ENCODE measurements around the gene SRSF1. TPM values are rescaled to one million over a fixed set of nuclear protein-coding genes. Genes with fewer than 3 reads are reported as not detected.
"Not testable (repeated sequence)": the region's sequence is repeated elsewhere in the genome, so short reads cannot be mapped to it uniquely, and the experiment has no call there.

Gene SRSF1
- total RNA-seq, 1 donor from 2014 or later = 92.4 TPM

DNA sequence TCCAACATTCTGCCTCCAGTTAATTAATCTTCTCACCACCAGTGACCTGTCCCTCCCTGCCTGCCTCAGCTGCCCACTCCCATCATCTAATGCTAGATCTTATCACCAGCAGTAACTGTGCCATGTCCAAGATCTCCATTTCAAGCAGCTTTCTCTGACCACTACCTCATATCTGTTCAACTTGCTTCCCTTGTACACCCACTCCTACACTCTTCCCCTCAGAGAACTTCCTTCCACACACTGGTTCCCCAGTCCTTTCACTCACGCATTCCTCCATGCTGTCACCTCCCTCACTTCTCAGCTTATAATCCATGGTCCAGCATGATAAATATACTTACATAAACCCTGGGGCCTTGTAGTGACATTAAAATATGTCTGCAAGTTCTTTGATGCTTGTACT is 44.4 kb upstream of the SRSF1 start:
- Histone ChIP-seq H3K27me3 (ENCODE audit: low read depth) (peaks cover 7% of the 10 kb centered on the region), H3K27ac (replicated peaks) (no peak overlapping the region), H3K9me3 (replicated peaks) (no peaks in the 10 kb centered on the region), H3K4me1 (peaks cover 13% of the 10 kb centered on the region), H3K4me3 (no peak overlapping the region), H3K36me3 (no peaks in the 10 kb centered on the region)
- intact Hi-C loops (cut with micrococcal nuclease) = no loop called here
- no peak for DNase-seq
- TF ChIP-seq, protein P1, sequence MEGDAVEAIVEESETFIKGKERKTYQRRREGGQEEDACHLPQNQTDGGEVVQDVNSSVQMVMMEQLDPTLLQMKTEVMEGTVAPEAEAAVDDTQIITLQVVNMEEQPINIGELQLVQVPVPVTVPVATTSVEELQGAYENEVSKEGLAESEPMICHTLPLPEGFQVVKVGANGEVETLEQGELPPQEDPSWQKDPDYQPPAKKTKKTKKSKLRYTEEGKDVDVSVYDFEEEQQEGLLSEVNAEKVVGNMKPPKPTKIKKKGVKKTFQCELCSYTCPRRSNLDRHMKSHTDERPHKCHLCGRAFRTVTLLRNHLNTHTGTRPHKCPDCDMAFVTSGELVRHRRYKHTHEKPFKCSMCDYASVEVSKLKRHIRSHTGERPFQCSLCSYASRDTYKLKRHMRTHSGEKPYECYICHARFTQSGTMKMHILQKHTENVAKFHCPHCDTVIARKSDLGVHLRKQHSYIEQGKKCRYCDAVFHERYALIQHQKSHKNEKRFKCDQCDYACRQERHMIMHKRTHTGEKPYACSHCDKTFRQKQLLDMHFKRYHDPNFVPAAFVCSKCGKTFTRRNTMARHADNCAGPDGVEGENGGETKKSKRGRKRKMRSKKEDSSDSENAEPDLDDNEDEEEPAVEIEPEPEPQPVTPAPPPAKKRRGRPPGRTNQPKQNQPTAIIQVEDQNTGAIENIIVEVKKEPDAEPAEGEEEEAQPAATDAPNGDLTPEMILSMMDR (IDR thresholded peaks at IDR 0.05; ENCODE audit: borderline replicate concordance) = no peak

DNA sequence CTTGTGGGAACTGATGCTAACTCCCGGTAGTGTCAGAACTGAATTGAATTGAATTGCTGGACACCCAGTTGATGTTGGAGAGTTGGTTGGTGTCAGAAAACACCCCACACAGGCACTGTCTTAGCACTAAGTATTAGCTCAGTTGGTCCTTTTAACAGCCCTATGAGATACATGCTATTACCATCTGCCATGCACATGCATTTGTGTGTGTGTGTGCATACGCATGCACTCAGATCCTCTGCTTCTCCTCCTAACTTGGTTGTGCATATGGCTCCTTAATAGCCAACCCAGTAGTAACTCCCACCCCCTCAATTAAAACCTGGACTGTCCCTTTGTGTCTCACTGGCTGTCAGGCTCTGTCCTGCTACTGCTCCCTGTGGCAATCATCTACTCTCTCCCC is 43.9 kb upstream of the SRSF1 start:
- intact Hi-C loops (cut with micrococcal nuclease) = no loop called here
- Histone ChIP-seq H3K4me3 (no peak overlapping the region), H3K36me3 (no peaks in the 10 kb centered on the region), H3K27me3 (ENCODE audit: low read depth) (peaks cover 12% of the 10 kb centered on the region), H3K9me3 (replicated peaks) (no peaks in the 10 kb centered on the region), H3K4me1 (peaks cover 18% of the 10 kb centered on the region), H3K27ac (replicated peaks) (no peak overlapping the region)
- DNase-seq = no peak
- TF ChIP-seq, protein P1 (IDR thresholded peaks at IDR 0.05; ENCODE audit: borderline replicate concordance) = no peak

DNA sequence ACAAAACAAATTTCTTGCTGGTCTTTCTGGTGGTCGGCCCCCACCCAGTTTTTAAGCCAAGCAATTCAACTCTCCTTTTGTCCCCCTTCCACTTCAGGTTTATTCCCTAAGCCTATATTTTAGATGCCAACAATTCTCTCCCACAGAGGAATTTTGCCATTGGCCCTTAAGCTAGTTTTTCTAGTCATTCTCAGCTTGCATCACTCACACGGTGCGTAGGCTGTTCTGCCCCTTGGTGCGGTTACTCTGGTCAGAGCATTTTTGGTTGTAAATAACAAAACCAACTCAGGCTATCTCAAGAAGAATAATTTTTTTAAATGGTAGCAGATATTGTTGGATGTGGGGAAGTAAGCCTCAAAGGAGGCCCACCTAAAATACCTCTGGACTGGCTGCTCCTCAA is 42.5 kb upstream of the SRSF1 start:
- Histone ChIP-seq H3K4me3 (no peak overlapping the region), H3K4me1 (peaks cover 18% of the 10 kb centered on the region), H3K9me3 (replicated peaks) (no peaks in the 10 kb centered on the region), H3K27me3 (ENCODE audit: low read depth) (peaks cover 13% of the 10 kb centered on the region), H3K27ac (replicated peaks) (no peak overlapping the region), H3K36me3 (no peaks in the 10 kb centered on the region)
- no peak for DNase-seq
- TF ChIP-seq, protein P1 (IDR thresholded peaks at IDR 0.05; ENCODE audit: borderline replicate concordance) = no peak
- intact Hi-C loops (cut with micrococcal nuclease) = no loop called here

DNA sequence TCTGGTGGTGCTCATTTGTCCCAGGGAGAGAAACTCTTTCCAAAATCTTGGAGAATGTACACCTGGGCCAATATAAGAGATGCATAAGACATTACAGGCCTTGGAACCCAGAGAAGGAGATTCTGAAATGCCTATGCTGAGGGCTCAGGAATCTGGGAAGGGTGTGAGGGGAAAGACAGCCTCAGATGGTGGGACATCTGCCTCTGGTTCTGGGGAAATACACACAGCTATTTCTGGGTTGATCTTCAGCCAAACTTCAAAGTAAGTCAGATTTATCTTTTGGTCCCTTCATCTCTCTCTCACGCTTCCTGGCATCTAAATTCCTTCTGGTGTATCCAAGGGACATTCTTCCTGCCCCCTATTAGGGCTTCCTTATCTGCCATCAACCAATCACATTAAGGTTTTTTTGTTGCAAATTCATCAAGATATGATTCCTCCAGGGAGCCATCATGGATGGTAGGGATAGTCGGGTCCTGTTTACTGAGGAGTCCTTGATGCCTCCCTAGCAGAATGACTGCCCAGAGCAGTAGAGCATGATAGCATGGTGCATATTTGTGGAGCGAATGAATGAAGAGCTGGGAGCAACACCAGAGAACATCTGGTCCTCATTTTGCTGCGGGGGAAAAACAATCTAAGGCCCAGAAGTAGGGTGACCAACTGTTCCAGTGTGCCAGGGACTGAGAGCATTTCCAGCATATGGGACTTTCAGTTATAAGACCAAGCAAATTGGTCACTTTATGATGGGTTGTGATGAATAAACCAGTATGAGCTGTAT is 40.5 kb upstream of the SRSF1 start:
- no peaks in the 10 kb centered on the region for H3K9me3 ChIP-seq (replicated peaks)
- no peaks in the 10 kb centered on the region for H3K36me3 ChIP-seq
- H3K27ac ChIP-seq (replicated peaks) = no peak overlapping the region
- no peak overlapping the region for H3K4me3 ChIP-seq
- DNase-seq = no peak
- TF ChIP-seq, protein P1 (IDR thresholded peaks at IDR 0.05; ENCODE audit: borderline replicate concordance) = no peak
- peaks cover 19% of the 10 kb centered on the region for H3K27me3 ChIP-seq (ENCODE audit: low read depth)
- H3K4me1 ChIP-seq = peaks cover 18% of the 10 kb centered on the region
- intact Hi-C loops (cut with micrococcal nuclease) = no loop called here

DNA sequence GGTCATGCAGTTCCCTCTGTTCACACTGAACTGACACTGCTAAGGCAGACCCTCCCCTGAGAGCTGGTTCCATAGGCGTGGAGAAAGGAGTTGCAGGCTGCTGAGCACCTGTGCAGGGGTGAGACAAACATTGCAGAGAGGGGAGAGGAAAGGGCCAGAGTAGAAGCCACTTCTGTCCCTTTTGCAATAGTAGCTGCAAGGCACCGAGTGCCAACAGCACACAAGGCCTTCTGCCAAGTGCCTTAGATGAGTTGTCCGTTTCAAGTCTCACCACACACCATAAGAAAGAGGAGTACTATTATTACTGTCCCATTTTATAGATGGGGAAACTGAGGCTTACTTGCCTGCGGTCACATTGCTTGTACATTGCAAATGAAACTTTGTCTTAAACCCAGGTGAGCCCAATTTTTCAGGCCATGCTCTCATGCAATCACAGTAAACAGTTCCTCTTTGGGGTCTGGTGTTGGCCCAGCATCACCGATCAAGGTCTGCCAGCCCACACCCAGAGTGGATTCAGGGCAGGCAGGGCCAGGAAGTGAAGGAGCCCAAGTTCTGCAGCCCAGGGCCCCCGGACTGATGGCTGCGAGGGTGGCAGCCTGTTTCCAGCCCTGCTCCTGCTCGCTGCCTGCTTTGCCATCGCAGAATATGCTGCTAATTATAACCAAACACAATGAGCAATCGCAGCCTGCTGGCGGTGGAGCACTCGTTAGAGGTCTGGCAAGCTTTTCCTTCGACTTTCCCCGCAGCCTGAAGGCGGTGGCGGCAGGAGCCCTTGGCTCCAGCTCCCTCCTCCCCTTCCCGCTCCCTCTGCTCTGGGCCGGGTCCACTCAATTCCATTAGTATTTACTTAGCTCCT is 39.4 kb upstream of the SRSF1 start:
- intact Hi-C loops (cut with micrococcal nuclease) = no loop called here
- TF ChIP-seq, protein P1 (IDR thresholded peaks at IDR 0.05; ENCODE audit: borderline replicate concordance) = no peak
- Histone ChIP-seq H3K36me3 (no peaks in the 10 kb centered on the region), H3K4me3 (no peak overlapping the region), H3K27ac (replicated peaks) (peak overlapping the region; percentile 58), H3K9me3 (replicated peaks) (no peaks in the 10 kb centered on the region), H3K4me1 (peaks cover 18% of the 10 kb centered on the region), H3K27me3 (ENCODE audit: low read depth) (peaks cover 26% of the 10 kb centered on the region)
- DNase-seq = peak; percentile 22

DNA sequence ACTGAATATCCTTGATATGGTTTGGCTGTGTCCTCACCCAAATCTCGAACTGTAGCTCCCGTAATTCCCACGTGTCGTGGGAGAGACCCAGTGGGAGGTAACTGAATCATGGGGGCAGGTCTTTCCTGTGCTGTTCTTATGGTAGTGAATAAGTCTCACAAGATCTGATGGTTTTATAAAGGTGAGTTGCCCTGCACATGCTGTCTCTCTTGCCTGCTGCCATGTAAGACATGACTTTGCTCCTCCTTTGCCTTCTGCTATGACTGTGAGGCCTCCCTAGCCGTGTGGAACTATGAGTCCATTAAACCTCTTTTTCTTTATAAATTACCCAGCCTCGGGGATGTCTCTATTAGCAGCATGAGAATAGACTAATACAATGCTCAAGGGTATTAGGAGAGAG is 37.2 kb upstream of the SRSF1 start:
- H3K36me3 ChIP-seq; H3K9me3 ChIP-seq (replicated peaks); H3K4me3 ChIP-seq; DNase-seq; intact Hi-C loops (cut with micrococcal nuclease); H3K27ac ChIP-seq (replicated peaks): not testable (repeated sequence)
- H3K27me3 ChIP-seq (ENCODE audit: low read depth) = peaks cover 26% of the 10 kb centered on the region
- H3K4me1 ChIP-seq = peaks cover 18% of the 10 kb centered on the region

Measured in left ventricle myocardium inferior (tissue), 1 donor.